AG09309 (cell line): ENCODE measurements around the gene TMTC3.
A peak's percentile ranks its signal among the peaks of the same experiment; 100 is the strongest.
"Not testable (repeated sequence)": the region's sequence is repeated elsewhere in the genome, so short reads cannot be mapped to it uniquely, and the experiment has no call there.

ENCODE experiments used
- DNase-seq: peaks from one replicate; pipeline ENCODE4 v3.0.0-alpha.2; 2010; ENCODE audit warnings: low read depth
- H3K4me3 ChIP-seq: 2 replicates; pipeline ENCODE4 v1.5.1; 2011; ENCODE audit warnings: mild to moderate bottlenecking, low read depth, low read length, moderate library complexity; ENCODE audit not compliant: control insufficient read depth
- CTCF ChIP-seq: IDR thresholded peaks from 2 replicates; pipeline ENCODE4 v1.5.1; 2011; ENCODE audit warnings: mild to moderate bottlenecking, low read depth, low read length, inconsistent platforms; ENCODE audit not compliant: insufficient read depth, control insufficient read depth; ENCODE audit errors: missing control alignments

TMTC3 gene

GRCh38 chr12:88192426-88192825 lies 50.3 kb downstream of the TMTC3 start:
- no peak for TF ChIP-seq CTCF
- DNase-seq, result no peak
- no peak overlapping the region for H3K4me3 ChIP-seq

GRCh38 chr12:88194868-88195267 lies 52.8 kb downstream of the TMTC3 start:
- no peak overlapping the region for H3K4me3 ChIP-seq
- DNase-seq, result no peak
- no peak for TF ChIP-seq CTCF

- TF ChIP-seq CTCF, result no peak
- no peak for DNase-seq
- no peak overlapping the region for H3K4me3 ChIP-seq
Measured at GRCh38 chr12:88200029-88200428, 57.9 kb downstream of the TMTC3 start.

- no peak for DNase-seq
- H3K4me3 ChIP-seq, result no peak overlapping the region
- peak; percentile 12 for TF ChIP-seq CTCF
Measured at GRCh38 chr12:88202500-88202899, 60.4 kb downstream of the TMTC3 start.

GRCh38 chr12:88206601-88207000 lies 64.5 kb downstream of the TMTC3 start:
- no peak for TF ChIP-seq CTCF
- no peak overlapping the region for H3K4me3 ChIP-seq
- peak; percentile 55 for DNase-seq

- no peak for TF ChIP-seq CTCF
- H3K4me3 ChIP-seq, result no peak overlapping the region
- peak; percentile 86 for DNase-seq
Measured at GRCh38 chr12:88207921-88208620, 66.0 kb downstream of the TMTC3 start.

- no peak for DNase-seq
- no peak for TF ChIP-seq CTCF
- H3K4me3 ChIP-seq, result no peak overlapping the region
Measured at GRCh38 chr12:88208661-88209060, 66.6 kb downstream of the TMTC3 start.

GRCh38 chr12:88210311-88210710 lies 68.2 kb downstream of the TMTC3 start:
- H3K4me3 ChIP-seq, DNase-seq: not testable (repeated sequence)
